Astrocyte of the hippocampus (primary cell): ENCODE measurements around the gene EGFLAM.

ENCODE experiments used
- DNase-seq: peaks from one replicate; pipeline ENCODE4 v3.0.0; 2011; ENCODE audit warnings: low read depth, low spot score

EGFLAM gene

GRCh38 chr5:38447786-38448185 is 189.4 kb downstream of the EGFLAM start:
- DNase-seq, result no peak

- peak; percentile 39 for DNase-seq
These were observed 190.4 kb downstream of the EGFLAM start for GRCh38 chr5:38448568-38449350.

- no peak for DNase-seq
These were observed 192.3 kb downstream of the EGFLAM start for GRCh38 chr5:38450627-38451026.

- DNase-seq, result no peak
These were observed 192.8 kb downstream of the EGFLAM start for GRCh38 chr5:38451074-38451725.

- DNase-seq, result no peak
These were observed 193.8 kb downstream of the EGFLAM start for GRCh38 chr5:38452201-38452600.

GRCh38 chr5:38453506-38453905 is 195.1 kb downstream of the EGFLAM start:
- DNase-seq, result no peak

- no peak for DNase-seq
These were observed 195.6 kb downstream of the EGFLAM start for GRCh38 chr5:38453921-38454320.

GRCh38 chr5:38455796-38456330 is 197.5 kb downstream of the EGFLAM start:
- no peak for DNase-seq

- no peak for DNase-seq
These were observed 198.5 kb downstream of the EGFLAM start for GRCh38 chr5:38456657-38457399.

- no peak for DNase-seq
These were observed 199.8 kb downstream of the EGFLAM start for GRCh38 chr5:38458174-38458573.

GRCh38 chr5:38462976-38463633 is 204.7 kb downstream of the EGFLAM start:
- peak; percentile 38 for DNase-seq

GRCh38 chr5:38463634-38464521 is 205.5 kb downstream of the EGFLAM start:
- DNase-seq, result peak; percentile 84

GRCh38 chr5:38465061-38465460 is 206.7 kb downstream of the EGFLAM start:
- no peak for DNase-seq

GRCh38 chr5:38465702-38466423 is 207.5 kb downstream of the EGFLAM start:
- no peak for DNase-seq

- DNase-seq, result peak; percentile 11
These were observed 208.2 kb downstream of the EGFLAM start for GRCh38 chr5:38466424-38467189.

GRCh38 chr5:38467353-38468040 is 209.1 kb downstream of the EGFLAM start:
- DNase-seq, result peak; percentile 84

GRCh38 chr5:38468202-38468673 is 209.9 kb downstream of the EGFLAM start:
- peak; percentile 93 for DNase-seq

GRCh38 chr5:38468978-38469706 is 210.8 kb downstream of the EGFLAM start:
- DNase-seq, result peak; percentile 28
